Nephron (organoid): ENCODE results near the gene RREB1.

Experiments
- H3K27ac Mint-ChIP-seq, 3 experiments: 2 replicates each; pipeline ENCODE4 v1.8.0; 2020; ENCODE audit warnings: mixed read lengths in 3 of 3, mild to moderate bottlenecking in 2 of 3, moderate library complexity in 1 of 3
- H3K27me3 Mint-ChIP-seq: 2 replicates; pipeline ENCODE4 v1.8.0; 2021; ENCODE audit warnings: low read depth, mild to moderate bottlenecking, moderate library complexity, mixed read lengths
- H3K36me3 Mint-ChIP-seq: 2 replicates; pipeline ENCODE4 v1.8.0; 2020; ENCODE audit warnings: low read depth, mixed read lengths
- H3K4me1 Mint-ChIP-seq: 2 replicates; pipeline ENCODE4 v1.8.0; 2020; ENCODE audit warnings: mixed read lengths
- H3K4me3 Mint-ChIP-seq, 3 experiments: 2 replicates each; pipeline ENCODE4 v1.8.0; 2020; ENCODE audit warnings: mild to moderate bottlenecking in 3 of 3, mixed read lengths in 3 of 3, moderate library complexity in 2 of 3
- H3K9me3 Mint-ChIP-seq: 2 replicates; pipeline ENCODE4 v1.8.0; 2020; ENCODE audit warnings: mixed read lengths
- CTCF ChIP-seq, 3 experiments: fragments of 200-600 bp; sonication (generic); IDR thresholded peaks; one replicate each; pipeline ENCODE4 v1.5.0; 2021; ENCODE audit warnings: antibody characterized with exemption in 3 of 3; ENCODE audit not compliant: unreplicated experiment in 3 of 3

RREB1 gene

DNA sequence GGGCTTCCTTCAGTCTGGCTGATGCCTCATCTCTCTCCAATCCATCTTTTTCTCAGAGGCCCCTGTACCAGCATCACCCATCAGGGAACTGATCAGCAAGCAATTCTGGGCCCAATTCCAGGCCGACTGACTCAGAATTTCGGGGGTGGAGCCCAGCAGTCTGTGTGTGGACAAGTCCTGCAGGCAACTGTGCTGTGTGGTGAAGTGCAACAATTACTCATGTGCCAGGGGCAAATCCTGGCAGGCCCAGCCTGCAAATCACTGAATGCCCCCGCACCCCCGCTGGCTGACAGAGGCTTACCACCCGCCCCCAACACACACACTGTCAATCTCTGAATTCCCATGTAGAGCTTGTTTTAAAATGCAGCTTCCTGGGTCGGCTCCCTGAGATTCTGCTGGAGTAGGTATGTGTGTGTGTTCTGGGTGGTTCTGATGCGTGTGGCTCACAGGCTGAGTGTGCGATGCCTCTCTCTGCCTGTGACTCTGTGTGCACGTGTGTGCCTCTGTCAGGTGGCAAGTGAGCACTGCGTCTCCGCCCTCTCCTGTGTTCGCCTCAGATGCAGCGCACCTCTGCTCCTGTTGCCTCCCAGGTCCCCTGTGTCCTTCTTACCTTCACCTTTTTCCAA, 159.8 kb downstream of the RREB1 start:
- Mint-ChIP-seq H3K36me3 (no peaks in the 10 kb centered on the region), H3K4me3 (no peak overlapping the region), H3K4me1 (peaks cover 18% of the 10 kb centered on the region), H3K27ac (no peak overlapping the region), H3K27me3 (no peaks in the 10 kb centered on the region), H3K9me3 (no peaks in the 10 kb centered on the region)
- no peak for TF ChIP-seq CTCF (IDR thresholded peaks at IDR 0.05; ENCODE audit: unreplicated experiment in 3 of 3)

DNA sequence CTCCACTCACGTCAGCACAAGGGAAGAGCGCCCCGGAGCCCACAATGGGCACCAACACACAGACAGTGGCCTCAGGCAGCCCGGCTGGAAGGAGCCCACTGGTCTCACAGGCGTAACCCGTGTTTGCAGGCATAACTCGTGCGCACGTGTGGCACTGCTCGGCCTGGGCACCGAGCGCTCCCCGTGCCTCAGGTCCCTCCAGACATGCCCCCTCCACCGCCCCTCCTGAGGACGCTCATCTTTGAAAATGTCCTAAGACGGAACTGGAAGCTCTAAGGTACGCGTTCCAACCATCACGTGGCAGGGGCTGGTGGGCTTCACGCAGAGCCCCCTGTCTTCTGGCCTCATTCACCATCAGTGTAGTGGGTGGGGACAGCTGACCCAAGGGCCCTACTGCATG, 160.6 kb downstream of the RREB1 start:
- no peaks in the 10 kb centered on the region for H3K27me3 Mint-ChIP-seq
- TF ChIP-seq CTCF (IDR thresholded peaks at IDR 0.05; ENCODE audit: unreplicated experiment in 3 of 3) = no peak
- no peaks in the 10 kb centered on the region for H3K36me3 Mint-ChIP-seq
- H3K4me3 Mint-ChIP-seq = no peak overlapping the region
- peaks cover 18% of the 10 kb centered on the region for H3K4me1 Mint-ChIP-seq
- H3K9me3 Mint-ChIP-seq = no peaks in the 10 kb centered on the region
- no peak overlapping the region for H3K27ac Mint-ChIP-seq

GRCh38 chr6:7268816-7269555, 161.2 kb downstream of the RREB1 start:
- Mint-ChIP-seq H3K9me3 (no peaks in the 10 kb centered on the region), H3K27me3 (no peaks in the 10 kb centered on the region), H3K27ac (peak overlapping the region in 1 of 3 experiments; percentile 20)

DNA sequence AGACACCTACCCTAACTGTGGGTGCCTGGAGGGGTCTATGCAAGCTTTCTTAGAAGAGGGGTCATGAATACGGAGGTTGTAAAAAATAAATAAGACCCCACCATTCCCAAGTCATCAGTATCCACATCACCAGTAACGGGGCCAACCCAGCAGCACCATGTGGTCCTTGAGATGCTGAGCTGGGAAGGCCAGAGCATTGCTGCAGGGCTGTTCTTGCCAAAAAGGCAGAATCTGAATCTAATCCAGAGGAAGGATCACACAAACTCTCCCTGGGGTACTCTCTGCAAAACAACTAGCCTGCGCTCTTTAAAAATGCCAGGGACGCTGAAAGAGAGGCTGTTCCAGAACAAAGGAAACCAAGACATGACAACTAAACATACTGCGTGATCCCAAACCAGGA, 162.1 kb downstream of the RREB1 start:
- Mint-ChIP-seq H3K4me1 (peaks cover 18% of the 10 kb centered on the region), H3K27me3 (no peaks in the 10 kb centered on the region), H3K36me3 (no peaks in the 10 kb centered on the region), H3K9me3 (no peaks in the 10 kb centered on the region), H3K27ac (no peak overlapping the region), H3K4me3 (no peak overlapping the region)
- no peak for TF ChIP-seq CTCF (IDR thresholded peaks at IDR 0.05; ENCODE audit: unreplicated experiment in 3 of 3)

More at GRCh38 chr6:7268816-7269555, 161.2 kb downstream of the RREB1 start:
- Mint-ChIP-seq H3K4me3 (no peak overlapping the region), H3K36me3 (no peaks in the 10 kb centered on the region), H3K4me1 (peaks cover 18% of the 10 kb centered on the region)
- TF ChIP-seq CTCF (IDR thresholded peaks at IDR 0.05; ENCODE audit: unreplicated experiment in 3 of 3) = no peak

DNA sequence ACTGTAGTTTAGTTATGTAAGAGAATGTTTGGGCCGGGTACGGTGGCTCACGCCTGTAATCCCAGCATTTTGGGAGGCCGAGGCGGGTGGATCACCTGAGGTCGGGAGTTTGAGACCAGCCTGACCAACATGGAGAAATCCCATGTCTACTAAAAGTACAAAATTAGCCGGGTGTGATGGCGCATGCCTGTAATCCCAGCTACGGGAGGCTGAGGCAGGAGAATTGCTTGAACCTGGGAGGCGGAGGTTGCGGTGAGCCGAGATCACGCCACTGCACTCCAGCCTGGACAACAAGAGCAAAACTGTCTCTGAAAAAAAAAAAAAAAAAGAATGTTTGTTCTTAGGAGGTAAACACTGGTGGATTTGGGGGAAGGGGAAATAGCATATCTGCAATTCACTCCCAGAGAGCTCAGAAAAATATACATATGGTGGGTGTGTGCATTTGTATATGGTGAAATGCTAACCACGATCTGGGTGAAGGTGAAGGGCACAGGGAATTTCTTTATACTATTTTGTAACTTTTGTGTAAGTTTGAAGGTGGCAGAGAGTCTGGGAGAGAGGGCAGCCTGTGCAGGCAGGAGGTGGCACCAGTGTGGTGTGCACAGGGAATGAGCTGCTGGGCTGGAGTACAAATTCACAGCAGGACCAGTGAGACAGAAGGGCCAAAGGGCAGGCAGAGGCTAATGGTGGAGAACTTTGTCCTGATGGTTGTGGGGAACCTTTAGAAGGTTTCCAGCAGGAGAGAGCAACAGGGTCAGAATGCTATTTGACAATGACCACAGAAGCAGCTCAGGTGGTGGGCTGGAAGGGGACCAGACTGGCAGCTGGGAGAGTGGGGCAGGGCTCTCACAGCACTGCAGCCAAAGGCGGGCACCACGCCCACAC, 162.8 kb downstream of the RREB1 start:
- no peaks in the 10 kb centered on the region for H3K36me3 Mint-ChIP-seq
- H3K4me1 Mint-ChIP-seq = peaks cover 18% of the 10 kb centered on the region
- TF ChIP-seq CTCF (IDR thresholded peaks at IDR 0.05; ENCODE audit: unreplicated experiment in 3 of 3) = no peak
- no peak overlapping the region for H3K27ac Mint-ChIP-seq
- H3K9me3 Mint-ChIP-seq = no peaks in the 10 kb centered on the region
- no peak overlapping the region for H3K4me3 Mint-ChIP-seq
- no peaks in the 10 kb centered on the region for H3K27me3 Mint-ChIP-seq
